GM12874 (cell line): Measurements from ENCODE around the gene SMIM38.

ENCODE experiments used
- CTCF ChIP-seq: IDR thresholded peaks from 2 replicates; pipeline ENCODE4 v1.5.1; 2011; ENCODE audit warnings: low read depth, mild to moderate bottlenecking, control low read depth, low read length, moderate library complexity; ENCODE audit not compliant: insufficient read depth

SMIM38 gene

GRCh38 chr11:69111624-69112542 lies 43.9 kb upstream of the SMIM38 start:
- no peak for TF ChIP-seq CTCF

- TF ChIP-seq CTCF = no peak
Measured at GRCh38 chr11:69113226-69113625, 42.5 kb upstream of the SMIM38 start.

- TF ChIP-seq CTCF = no peak
Measured at GRCh38 chr11:69113646-69114340, 41.9 kb upstream of the SMIM38 start.

- no peak for TF ChIP-seq CTCF
Measured at GRCh38 chr11:69114362-69114761, 41.4 kb upstream of the SMIM38 start.

- TF ChIP-seq CTCF = no peak
Measured at GRCh38 chr11:69114811-69115523, 40.8 kb upstream of the SMIM38 start.

- TF ChIP-seq CTCF = no peak
Measured at GRCh38 chr11:69115586-69116560, 39.9 kb upstream of the SMIM38 start.
